ENCODE measurements around the gene RRP1. TPM values are rescaled to one million over a fixed set of nuclear protein-coding genes. Genes with fewer than 3 reads are reported as not detected.

Gene RRP1
- total and polyA plus RNA-seq, 9 of the 15 experiments (the other 6 are each of a cell fraction or from before 2014, with no cell fraction given) = 0.89 to 105 (median 51.6) TPM

DNA sequence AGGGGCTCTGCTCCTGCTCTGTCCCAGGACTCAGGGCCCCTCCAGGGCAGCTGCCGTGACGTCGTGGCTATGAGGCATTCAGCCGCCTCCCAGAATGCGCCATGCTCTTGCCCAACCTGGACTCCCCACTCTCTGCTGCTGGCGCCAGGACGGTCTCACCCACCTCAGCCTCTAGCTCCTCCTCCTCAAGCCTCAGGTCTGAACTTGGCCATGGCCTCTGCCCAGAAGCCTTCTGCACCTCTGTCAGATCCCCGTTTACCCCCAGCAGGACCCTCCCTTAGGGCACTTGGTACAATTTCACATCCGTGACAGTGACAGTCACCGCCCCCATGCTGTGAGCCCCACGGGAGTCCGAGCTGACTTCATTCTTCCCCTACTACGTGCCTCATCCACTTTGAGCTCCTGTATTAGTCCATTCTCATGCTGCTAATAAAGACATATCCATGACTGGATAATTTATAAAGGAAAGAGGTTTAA lies 18.1 kb upstream of the RRP1 start:
- Histone ChIP-seq H3K79me2 (ENCODE audit: control insufficient read depth, insufficient read depth, low read length) (peaks cover 18% of the 10 kb centered on the region), H3K27ac (ENCODE audit: extremely low read depth, low read depth, low read length) (no peak overlapping the region), H4K20me1 (replicated peaks; ENCODE audit: control insufficient read depth, insufficient read depth, low read length) (no peaks in the 10 kb centered on the region), H3K36me3 (ENCODE audit: control insufficient read depth, insufficient read depth, low read length) (peaks cover 28% of the 10 kb centered on the region), H3K9ac (ENCODE audit: insufficient read depth in 1 of 2, low read depth in 2 of 2, low read length in 2 of 2) (peak overlapping the region in 1 of 2 experiments; percentile 12; a peak in 2 of 4 replicates), H3K27me3 (ENCODE audit: control insufficient read depth in 2 of 2, insufficient read depth in 2 of 2, low read length in 2 of 2) (no peaks in the 10 kb centered on the region), H3K9me1 (ENCODE audit: control insufficient read depth, insufficient read depth, low read length) (peaks cover 8% of the 10 kb centered on the region), H3K4me2 (ENCODE audit: insufficient read depth, low read length) (no peak overlapping the region), H2AFZ (ENCODE audit: low read depth, low read length) (0 out of 2 replicates have a peak overlapping the region, but pooled peaks have one; percentile 20), H3K4me3 (no peak overlapping the region), H3K4me1 (replicated peaks in 1 of 2; ENCODE audit: control insufficient read depth in 2 of 2, insufficient read depth in 2 of 2, low read length in 2 of 2) (peaks cover 40 to 74% of the 10 kb centered on the region in 2 experiments), H3K9me3 (replicated peaks; ENCODE audit: control insufficient read depth, insufficient read depth, low read depth, low read length) (no peaks in the 10 kb centered on the region)
- in situ Hi-C loops (cut with MboI) (no loop called here), intact Hi-C loops (cut with micrococcal nuclease) (no loop called here)
- ATAC-seq (no peak), DNase-seq (ENCODE audit: extremely low read depth in 1 of 4, low spot score in 3 of 4) (no peak), FAIRE-seq (no peak)
- TF ChIP-seq PYGO2 (tag; IDR thresholded peaks at IDR 0.05) (no peak), CSDE1 (IDR thresholded peaks at IDR 0.05) (no peak), JUND (IDR thresholded peaks at IDR 0.05; ENCODE audit: borderline replicate concordance, low read depth, low read length) (no peak), JUND (tag; IDR thresholded peaks at IDR 0.05; ENCODE audit: borderline replicate concordance, low read depth, low read length) (no peak), POLR2G (IDR thresholded peaks at IDR 0.05; ENCODE audit: low read depth, low read length) (peak; percentile 44; the same call in 1 of the 2 replicates), FUS (optimal IDR thresholded peaks at IDR 0.05; ENCODE audit: low read depth, low read length) (no peak), RCOR1 (IDR thresholded peaks at IDR 0.05; ENCODE audit: borderline replicate concordance in 1 of 2, low read depth in 2 of 2, low read length in 2 of 2) (no peak)
- TF ChIP-seq, protein P1, sequence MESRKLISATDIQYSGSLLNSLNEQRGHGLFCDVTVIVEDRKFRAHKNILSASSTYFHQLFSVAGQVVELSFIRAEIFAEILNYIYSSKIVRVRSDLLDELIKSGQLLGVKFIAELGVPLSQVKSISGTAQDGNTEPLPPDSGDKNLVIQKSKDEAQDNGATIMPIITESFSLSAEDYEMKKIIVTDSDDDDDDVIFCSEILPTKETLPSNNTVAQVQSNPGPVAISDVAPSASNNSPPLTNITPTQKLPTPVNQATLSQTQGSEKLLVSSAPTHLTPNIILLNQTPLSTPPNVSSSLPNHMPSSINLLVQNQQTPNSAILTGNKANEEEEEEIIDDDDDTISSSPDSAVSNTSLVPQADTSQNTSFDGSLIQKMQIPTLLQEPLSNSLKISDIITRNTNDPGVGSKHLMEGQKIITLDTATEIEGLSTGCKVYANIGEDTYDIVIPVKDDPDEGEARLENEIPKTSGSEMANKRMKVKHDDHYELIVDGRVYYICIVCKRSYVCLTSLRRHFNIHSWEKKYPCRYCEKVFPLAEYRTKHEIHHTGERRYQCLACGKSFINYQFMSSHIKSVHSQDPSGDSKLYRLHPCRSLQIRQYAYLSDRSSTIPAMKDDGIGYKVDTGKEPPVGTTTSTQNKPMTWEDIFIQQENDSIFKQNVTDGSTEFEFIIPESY (CRISPR knock-in tag; IDR thresholded peaks at IDR 0.05) = peak; percentile 65
- 66% methylated on average over 13 of the region's 13 CpGs for WGBS (ENCODE audit: insufficient coverage, low coverage, missing lambda C conversion rate)
- POLR2A ChIA-PET = interaction anchor here (0.6 to 1.6 kb wide), 3 partner anchors 8 to 40 kb away, joined by 3 read pairs; no protein-coding TSS in a partner anchor
- no TSS peak for BruUV-seq (replicated peaks)
- CTCF ChIA-PET (ENCODE audit: low intra/inter-chr PET ratio) = no interaction called here

Data from K562 (cell line).